ENCODE data around the gene GALNT3. TPM values are rescaled to one million over a fixed set of nuclear protein-coding genes. Genes with fewer than 3 reads are reported as not detected.
A peak's percentile ranks its signal among the peaks of the same experiment; 100 is the strongest.

GALNT3 gene
- total RNA-seq, 1 experiment from 2014 or later: 18.5 TPM

- Mint-ChIP-seq H3K27ac (peak overlapping the region in 1 of 3 experiments; percentile 43; a peak in 1 of 7 replicates), H3K27me3 (ENCODE audit: low read depth) (no peaks in the 10 kb centered on the region), H3K4me3 (no peak overlapping the region), H3K9me3 (no peaks in the 10 kb centered on the region; a peak in 1 of 5 replicates), H3K4me1 (peaks cover 7 to 10% of the 10 kb centered on the region in 2 experiments), H3K36me3 (ENCODE audit: insufficient read depth in 1 of 3, low read depth in 3 of 3) (peaks cover 17 to 43% (median 37%) of the 10 kb centered on the region in 3 experiments)
- Histone ChIP-seq H2BK15ac (ENCODE audit: low read depth, low read length) (no peak overlapping the region), H2BK5ac (ENCODE audit: insufficient read length, low read length) (no peak overlapping the region), H3K23ac (ENCODE audit: insufficient read length, low read depth, low read length) (no peak overlapping the region), H3K4me2 (ENCODE audit: insufficient read depth, insufficient read length, low read length) (no peak overlapping the region), H4K8ac (replicated peaks; ENCODE audit: insufficient read length, low read depth, low read length) (no peak overlapping the region), H3K27ac (ENCODE audit: insufficient read length, low read depth, low read length) (no peak overlapping the region), H4K91ac (ENCODE audit: insufficient read length, low read depth, low read length) (no peak overlapping the region), H3K14ac (ENCODE audit: insufficient read depth, low read length) (no peak overlapping the region), H3K79me2 (ENCODE audit: insufficient read depth, low read length) (peaks cover 22% of the 10 kb centered on the region; the same call in 1 of the 2 replicates), H2BK12ac (ENCODE audit: insufficient read length, low read depth, low read length) (no peak overlapping the region), H3K4ac (ENCODE audit: low read depth, low read length) (no peak overlapping the region), H3K79me1 (ENCODE audit: insufficient read depth, low read depth, low read length, poor library complexity, severe bottlenecking) (peaks cover 5% of the 10 kb centered on the region), H2AK5ac (ENCODE audit: insufficient read length, low read length) (no peak overlapping the region), H2BK20ac (ENCODE audit: low read depth, low read length, poor library complexity, severe bottlenecking) (no peak overlapping the region), H3K9me3 (ENCODE audit: control insufficient read depth, low read depth, low read length) (no peaks in the 10 kb centered on the region), H3K56ac (ENCODE audit: insufficient read length, low read depth, low read length) (no peak overlapping the region), H4K20me1 (ENCODE audit: control insufficient read depth, insufficient read depth, insufficient read length) (no peaks in the 10 kb centered on the region), H3T11ph (ENCODE audit: low read length) (no peak overlapping the region), H3K4me1 (ENCODE audit: insufficient read depth, low read length) (no peaks in the 10 kb centered on the region), H3K27me3 (ENCODE audit: insufficient read depth, low read length) (no peaks in the 10 kb centered on the region), H2AFZ (ENCODE audit: low read length) (no peak overlapping the region), H3K9ac (ENCODE audit: extremely low read depth, insufficient read length, low read length) (no peak overlapping the region), H3K18ac (ENCODE audit: insufficient read length, low read depth, low read length) (no peak overlapping the region), H3K23me2 (ENCODE audit: insufficient read length, low read depth, low read length, poor library complexity, severe bottlenecking) (no peaks in the 10 kb centered on the region), H2BK120ac (ENCODE audit: low read depth, low read length, poor library complexity, severe bottlenecking) (no peak overlapping the region), H4K5ac (ENCODE audit: insufficient read length, low read depth, low read length) (no peak overlapping the region)
- WGBS (ENCODE audit: extremely low coverage, insufficient read length, low lambda C conversion rate): no CpG with 5 or more reads among the region's 3 CpGs
- TF ChIP-seq, protein P1, sequence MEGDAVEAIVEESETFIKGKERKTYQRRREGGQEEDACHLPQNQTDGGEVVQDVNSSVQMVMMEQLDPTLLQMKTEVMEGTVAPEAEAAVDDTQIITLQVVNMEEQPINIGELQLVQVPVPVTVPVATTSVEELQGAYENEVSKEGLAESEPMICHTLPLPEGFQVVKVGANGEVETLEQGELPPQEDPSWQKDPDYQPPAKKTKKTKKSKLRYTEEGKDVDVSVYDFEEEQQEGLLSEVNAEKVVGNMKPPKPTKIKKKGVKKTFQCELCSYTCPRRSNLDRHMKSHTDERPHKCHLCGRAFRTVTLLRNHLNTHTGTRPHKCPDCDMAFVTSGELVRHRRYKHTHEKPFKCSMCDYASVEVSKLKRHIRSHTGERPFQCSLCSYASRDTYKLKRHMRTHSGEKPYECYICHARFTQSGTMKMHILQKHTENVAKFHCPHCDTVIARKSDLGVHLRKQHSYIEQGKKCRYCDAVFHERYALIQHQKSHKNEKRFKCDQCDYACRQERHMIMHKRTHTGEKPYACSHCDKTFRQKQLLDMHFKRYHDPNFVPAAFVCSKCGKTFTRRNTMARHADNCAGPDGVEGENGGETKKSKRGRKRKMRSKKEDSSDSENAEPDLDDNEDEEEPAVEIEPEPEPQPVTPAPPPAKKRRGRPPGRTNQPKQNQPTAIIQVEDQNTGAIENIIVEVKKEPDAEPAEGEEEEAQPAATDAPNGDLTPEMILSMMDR (conservative IDR thresholded peaks at IDR 0.05): no peak
- DNase-seq: no peak
Measured at GRCh38 chr2:165772183-165772582, 21.9 kb downstream of the GALNT3 start.

All from H9 (cell line).